ENCODE results near the gene PDE5A.

DNA sequence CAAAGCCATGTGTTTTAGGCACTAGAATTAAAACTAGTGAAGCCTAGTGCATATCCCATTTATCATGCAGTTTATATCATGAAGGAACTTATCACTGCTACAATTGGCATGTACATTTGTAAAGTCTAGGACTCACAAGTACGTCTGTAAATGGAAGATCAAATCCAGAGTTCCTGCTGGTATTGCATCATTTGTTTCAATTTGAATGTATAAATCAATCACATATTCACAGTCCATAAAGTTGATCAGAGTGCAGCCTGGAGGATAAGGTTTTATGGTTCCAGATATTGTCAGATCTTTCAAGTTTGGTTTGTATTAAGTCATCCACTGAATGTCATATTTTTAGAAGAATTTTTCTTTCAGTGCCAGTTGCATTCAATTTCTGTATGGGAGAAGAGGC is 32.6 kb upstream of the PDE5A start:
- TF ChIP-seq POLR2A (IDR thresholded peaks at IDR 0.05; ENCODE audit: borderline replicate concordance, extremely low read depth, insufficient read depth, insufficient read length) (no peak), JUND (IDR thresholded peaks at IDR 0.05) (no peak), SIN3A (IDR thresholded peaks at IDR 0.05; ENCODE audit: low read depth) (no peak), RAD21 (IDR thresholded peaks at IDR 0.05; ENCODE audit: low read depth) (no peak), CTCF (IDR thresholded peaks at IDR 0.05 in 2 of 3, conservative IDR thresholded peaks at IDR 0.05 in 1 of 3; ENCODE audit: borderline replicate concordance in 1 of 3, insufficient read depth in 1 of 3, low read depth in 2 of 3, low read length in 2 of 3) (no peak), EZH2 (IDR thresholded peaks at IDR 0.05) (no peak), TCF7L2 (IDR thresholded peaks at IDR 0.05; ENCODE audit: borderline replicate concordance, extremely low read depth, insufficient read depth, insufficient read length) (no peak), ZNF274 (IDR thresholded peaks at IDR 0.05; ENCODE audit: low read depth, low read length) (no peak)
- TF ChIP-seq, protein P1, sequence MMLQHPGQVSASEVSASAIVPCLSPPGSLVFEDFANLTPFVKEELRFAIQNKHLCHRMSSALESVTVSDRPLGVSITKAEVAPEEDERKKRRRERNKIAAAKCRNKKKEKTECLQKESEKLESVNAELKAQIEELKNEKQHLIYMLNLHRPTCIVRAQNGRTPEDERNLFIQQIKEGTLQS (IDR thresholded peaks at IDR 0.05) = no peak
